LNCaP clone FGC (cell line): ENCODE results near the gene OR4D11.
"Not testable (repeated sequence)": the region's sequence is repeated elsewhere in the genome, so short reads cannot be mapped to it uniquely, and the experiment has no call there.

ENCODE experiments used
- DNase-seq: peaks from one replicate; pipeline ENCODE4 v3.0.0-alpha.2; 2011; ENCODE audit warnings: low read depth
- H3K4me3 ChIP-seq: 2 replicates; pipeline ENCODE4 v1.5.1; 2011; ENCODE audit warnings: mild to moderate bottlenecking, low read depth, low read length, control low read depth
- CTCF ChIP-seq: IDR thresholded peaks from 2 replicates; pipeline ENCODE4 v1.5.1; 2012; ENCODE audit warnings: mild to moderate bottlenecking; ENCODE audit not compliant: control insufficient read depth, insufficient read depth; ENCODE audit errors: extremely low read depth

OR4D11 gene

GRCh38 chr11:59532620-59533019, 29.2 kb downstream of the OR4D11 start:
- H3K4me3 ChIP-seq: no peak overlapping the region
- no peak for TF ChIP-seq CTCF
- DNase-seq: no peak

GRCh38 chr11:59534676-59535075, 31.3 kb downstream of the OR4D11 start:
- no peak overlapping the region for H3K4me3 ChIP-seq
- no peak for TF ChIP-seq CTCF
- DNase-seq: no peak

GRCh38 chr11:59542142-59542810, 38.9 kb downstream of the OR4D11 start:
- no peak for TF ChIP-seq CTCF
- no peak overlapping the region for H3K4me3 ChIP-seq
- no peak for DNase-seq

GRCh38 chr11:59543713-59544112, 40.3 kb downstream of the OR4D11 start:
- DNase-seq, H3K4me3 ChIP-seq: not testable (repeated sequence)

- TF ChIP-seq CTCF: no peak
- no peak overlapping the region for H3K4me3 ChIP-seq
- DNase-seq: no peak
Measured at GRCh38 chr11:59544869-59545178, 41.4 kb downstream of the OR4D11 start.

- no peak for TF ChIP-seq CTCF
- H3K4me3 ChIP-seq: no peak overlapping the region
- DNase-seq: no peak
Measured at GRCh38 chr11:59545179-59546020, 42.0 kb downstream of the OR4D11 start.

- not testable (repeated sequence) for DNase-seq, H3K4me3 ChIP-seq
Measured at GRCh38 chr11:59547605-59548308, 44.4 kb downstream of the OR4D11 start.
